Stimulated activated CD8-positive, alpha-beta memory T cell treated with anti-CD3 and anti-CD28 coated beads, Interleukin-7, amount 100 ng/mL, for 1 hour (primary cell): Measurements from ENCODE around the gene MPI.
A peak's percentile ranks its signal among the peaks of the same experiment; 100 is the strongest.
"Not testable (repeated sequence)": the region's sequence is repeated elsewhere in the genome, so short reads cannot be mapped to it uniquely, and the experiment has no call there.

ENCODE experiments used
- DNase-seq, 2 donors: peaks; one replicate each; pipeline ENCODE4 v3.0.0-alpha.2; 2020; ENCODE audit warnings: low read depth in 2 of 2

The MPI gene

DNA sequence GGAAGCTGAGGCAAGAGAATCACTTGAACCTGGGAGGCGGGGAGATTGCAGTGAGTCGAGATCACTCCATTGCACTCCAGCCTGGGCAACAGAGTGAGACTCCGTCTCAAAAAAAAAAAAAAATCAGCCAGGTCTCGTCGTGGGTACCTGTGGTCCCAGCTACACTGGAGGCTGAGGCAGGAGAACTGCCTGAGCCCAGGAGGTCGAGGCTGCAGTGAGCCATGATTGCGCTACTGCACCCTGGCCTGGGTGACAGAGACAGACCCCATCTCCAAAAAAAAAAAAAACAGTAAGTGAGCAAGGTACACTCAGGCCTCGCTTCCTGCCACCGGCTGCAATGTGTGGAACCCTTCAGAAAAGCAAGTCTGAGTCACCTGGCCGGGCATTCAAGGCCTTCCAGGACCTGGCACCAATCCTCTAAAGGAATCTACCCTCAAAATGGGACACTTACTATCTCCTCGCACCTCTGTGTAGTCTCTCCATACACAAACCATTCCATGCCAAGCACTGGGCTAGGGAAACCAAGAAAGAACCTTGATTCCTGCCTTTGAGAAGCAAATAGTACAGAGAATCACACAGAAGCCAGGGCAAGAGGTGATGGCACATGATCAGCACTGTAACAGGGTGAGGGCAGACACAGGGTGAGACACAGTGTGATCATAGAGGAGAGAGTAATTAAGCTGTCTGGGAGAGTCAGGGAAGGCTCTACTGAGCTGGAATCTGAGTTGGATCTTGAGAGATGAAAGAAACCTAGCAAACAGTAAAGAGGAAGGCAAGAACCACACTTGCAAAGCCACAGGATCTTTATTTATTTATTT, 26.4 kb upstream of the MPI start:
- DNase-seq: no peak

DNA sequence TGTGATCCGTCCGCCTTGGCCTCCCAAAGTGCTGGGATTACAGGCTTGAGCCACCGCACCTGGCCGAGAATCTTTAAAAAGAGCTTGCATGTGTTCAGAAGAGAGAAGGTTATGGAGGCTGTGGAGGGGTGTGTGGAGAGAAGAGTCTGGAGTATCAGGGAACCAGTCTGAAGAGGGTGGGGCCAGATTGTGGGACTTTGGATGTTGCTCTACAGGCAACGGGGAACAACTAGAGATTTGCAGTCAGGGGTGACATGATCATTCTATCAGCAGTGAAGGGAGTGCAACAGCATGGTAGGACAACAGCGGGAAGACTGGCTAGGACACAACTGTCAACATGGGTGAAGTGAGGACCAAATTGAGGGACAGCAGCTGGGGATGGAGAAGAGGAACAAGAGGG, 25.5 kb upstream of the MPI start:
- no peak for DNase-seq

DNA sequence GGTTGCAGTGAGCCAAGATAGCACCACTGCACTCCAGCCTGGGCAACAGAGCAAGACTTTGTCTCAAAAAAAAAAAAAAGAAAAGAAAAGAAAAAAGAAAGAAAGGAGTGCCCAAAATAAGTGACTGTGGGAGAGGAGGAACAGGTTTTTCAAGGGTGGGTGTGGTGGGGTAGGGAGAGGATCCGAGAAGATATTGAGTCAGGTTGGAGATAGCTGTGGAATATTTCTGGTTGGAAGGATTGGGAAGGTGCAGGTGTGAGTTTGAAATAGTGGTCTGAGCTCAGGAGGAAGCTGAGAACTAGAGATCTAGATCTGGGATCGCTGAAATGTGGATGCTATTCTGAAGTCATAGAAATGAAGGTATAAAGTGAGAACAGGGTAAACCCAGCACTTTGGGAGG, 24.5 kb upstream of the MPI start:
- DNase-seq: no peak

DNA sequence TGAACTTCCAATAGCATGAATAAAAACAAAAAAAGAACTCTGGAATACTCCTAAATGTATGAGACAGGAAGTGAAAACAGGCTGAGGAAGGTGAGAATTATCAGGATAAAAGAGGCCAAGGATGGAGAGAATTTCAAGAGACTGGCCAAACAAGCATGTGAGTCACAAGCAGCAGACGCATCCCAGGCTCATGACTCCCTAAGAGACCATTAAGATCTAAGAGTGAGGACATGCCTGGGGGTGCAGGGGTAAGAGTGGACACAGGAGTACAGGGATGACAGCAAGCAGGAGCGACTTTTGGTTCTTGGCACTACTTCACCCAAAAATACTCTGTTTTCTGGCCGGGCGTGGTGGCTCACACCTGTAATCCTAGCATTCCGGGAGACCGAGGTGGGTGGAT, 23.8 kb upstream of the MPI start:
- no peak for DNase-seq

DNA sequence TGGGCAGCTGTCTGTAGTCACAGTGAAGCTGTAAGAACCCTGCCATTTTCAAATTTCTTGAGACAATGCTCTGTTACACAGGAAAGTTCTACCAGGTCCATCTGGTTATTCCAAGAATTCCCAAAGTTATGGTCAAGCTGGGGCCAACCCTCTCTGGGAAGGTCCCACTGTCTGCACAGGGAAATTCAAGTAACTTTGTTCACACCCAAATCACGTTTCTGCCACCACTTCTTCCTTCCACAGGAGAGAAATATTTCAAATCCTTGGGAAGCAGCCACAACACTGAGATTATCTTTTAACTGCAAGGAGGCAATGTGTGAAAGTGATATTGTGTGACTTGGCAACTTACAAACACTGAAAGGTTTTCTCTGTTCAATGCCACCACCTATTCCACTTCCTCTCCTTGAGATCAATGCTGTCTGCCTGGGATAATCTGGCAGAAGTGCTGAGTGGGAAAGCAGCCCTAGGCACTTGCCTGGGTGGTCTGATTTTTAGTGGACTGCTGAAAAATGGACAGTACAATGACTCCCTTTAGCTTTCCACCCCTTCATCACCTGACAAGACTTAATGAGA, 22.3 kb upstream of the MPI start:
- no peak for DNase-seq

DNA sequence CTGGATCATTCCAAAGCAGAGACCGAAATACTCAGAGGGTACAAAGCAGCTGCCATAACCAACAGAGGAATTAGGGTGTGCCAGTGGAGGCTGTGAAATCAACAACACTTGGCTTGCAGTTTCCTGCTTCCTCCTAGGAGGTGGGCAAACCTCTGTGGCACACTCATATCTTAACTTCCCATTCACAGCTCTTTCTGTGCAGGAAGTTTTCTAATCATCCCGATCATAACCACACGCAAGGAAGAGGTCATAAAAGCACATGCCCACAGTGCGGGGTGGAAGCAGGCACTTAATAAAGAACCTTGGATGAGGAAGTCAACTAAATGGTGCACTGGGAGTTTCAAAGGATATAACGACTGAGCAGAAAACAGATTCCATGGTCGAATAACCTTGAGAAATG, 21.8 kb upstream of the MPI start:
- no peak for DNase-seq

DNA sequence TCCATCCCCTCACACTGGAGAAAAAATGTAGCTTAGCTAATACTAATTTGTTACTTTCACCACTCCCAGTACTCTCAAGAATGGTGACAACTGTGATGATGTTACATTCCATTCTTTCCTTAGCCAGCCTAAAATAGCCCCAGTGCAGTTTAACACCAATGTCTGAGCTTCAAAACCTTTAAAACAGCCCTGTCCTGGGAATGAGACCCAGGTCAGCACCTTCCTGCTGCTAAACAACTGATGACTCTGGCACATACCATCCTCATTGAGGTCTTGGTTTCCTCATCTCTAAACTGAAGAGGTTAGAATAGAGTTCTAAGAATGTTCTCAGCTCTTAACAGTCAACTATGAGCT, 20.5 kb upstream of the MPI start:
- DNase-seq: no peak

DNA sequence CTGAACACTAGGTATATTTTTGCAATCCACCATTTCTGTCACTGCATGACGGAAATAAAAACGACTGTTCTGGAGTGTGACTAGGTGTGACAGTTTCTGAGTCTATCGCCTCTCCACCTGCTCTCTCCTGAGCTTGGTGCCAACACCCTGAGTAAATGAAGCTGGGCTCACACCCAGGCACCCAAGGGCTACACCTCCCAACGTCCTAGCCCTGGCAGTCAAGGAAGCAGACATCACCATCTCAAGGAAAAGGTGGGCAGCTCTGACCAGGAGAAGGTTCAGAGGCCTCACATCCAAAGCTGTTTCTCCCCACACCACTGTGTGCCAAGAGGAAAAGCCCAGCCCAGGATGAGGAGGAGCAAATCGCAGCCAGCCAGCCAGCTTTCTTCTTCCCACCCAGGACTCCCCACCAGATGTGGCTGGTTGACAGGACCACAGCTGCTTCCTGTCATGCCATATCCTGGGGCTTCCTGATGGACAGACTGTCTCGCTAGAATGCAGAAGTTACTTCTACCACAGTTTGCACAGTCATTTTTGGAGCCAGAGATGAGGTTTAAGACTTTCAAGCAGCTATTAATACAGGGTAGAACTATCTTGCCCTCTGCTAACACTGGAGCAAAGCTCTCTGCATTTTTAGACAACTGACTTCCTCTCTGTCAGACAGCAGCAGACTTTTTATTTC, 20.0 kb upstream of the MPI start:
- DNase-seq: no peak

DNA sequence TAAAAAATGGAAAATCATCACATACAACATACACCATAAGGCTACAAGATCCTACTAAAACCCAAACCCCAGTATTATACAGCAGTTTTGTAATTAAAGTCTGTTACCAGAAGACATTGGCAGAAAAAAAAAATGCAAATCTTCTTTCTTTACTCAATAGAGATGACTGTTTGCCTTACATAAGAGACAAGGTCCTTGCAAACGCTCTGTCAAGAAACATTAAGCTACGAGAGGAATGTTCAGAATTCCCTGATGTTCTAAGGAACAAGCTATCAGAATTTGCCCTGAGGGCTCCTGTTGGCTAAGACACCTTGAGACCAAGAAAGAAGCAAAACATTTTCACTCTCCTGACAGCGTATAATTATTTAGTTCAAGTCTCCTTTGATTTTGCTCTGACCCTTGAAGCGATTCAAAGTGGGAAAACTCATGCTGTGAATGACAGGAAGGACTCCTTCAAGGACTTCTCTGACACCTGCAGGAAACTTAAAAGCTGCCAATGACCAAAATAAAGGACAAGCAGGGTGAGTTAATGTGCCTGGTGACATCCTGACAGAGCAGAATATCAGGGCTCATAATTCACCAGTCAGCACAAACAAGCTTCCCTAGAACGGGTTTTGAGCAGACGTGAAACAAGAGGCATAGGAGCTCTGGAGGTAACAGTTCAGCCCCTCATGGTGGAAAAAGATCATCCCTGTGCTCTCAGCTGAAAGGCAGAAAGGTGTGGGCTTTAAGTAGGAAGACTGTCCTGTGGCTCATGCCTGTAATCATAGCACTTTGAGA, 19.2 kb upstream of the MPI start:
- no peak for DNase-seq

DNA sequence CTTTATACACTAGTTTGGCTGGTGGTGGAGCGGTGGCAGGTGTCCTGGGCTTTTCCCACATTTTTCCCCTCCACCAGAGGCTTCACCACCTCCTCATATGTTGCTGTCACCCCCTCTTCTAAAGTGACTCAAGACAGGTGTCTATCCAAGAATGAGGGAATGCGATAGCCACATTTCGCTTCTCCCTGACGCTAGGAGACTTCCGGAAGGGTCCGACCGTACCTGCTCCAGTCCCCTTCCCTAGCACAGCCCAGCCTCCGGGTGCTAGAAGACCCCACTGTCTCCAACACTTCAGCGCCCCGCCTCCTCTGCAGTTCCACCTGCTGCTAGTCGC, 17.2 kb upstream of the MPI start:
- DNase-seq: no peak

DNA sequence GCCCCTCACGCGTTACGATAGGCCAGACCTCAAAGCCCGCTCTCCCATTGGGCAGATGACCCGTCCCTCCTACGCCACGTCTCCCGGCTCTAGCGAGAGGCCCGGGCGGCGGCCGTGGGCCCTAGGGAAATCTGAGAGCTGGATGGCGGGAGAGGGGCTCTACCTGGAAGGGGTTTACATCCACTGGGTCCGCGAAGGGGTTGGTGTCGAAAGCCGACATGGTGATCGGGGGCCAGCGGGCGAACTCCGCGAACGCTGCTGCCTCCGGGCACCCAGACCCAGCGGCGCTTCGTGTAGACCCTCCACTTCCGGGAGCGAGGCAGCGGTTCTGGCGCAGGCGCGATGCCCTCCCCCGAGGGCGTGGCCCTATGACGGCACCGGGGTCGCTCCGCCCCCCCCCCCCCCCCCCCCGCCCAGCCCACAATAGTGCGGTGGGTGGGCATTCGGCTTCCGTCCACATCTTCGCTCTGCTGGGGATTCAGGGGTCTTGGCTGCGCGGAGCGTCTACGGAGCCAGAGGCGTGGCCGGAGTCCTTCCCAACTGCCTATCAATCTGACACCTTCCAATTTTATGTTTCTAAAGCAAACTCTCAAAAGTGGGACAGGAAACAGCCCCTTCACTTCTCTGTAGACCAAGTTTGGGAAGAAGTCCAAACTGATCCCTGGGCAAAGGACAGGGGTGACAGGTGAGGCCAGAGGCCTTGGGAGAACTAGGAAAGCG, 16.6 kb upstream of the MPI start, which contains the start of gene SCAMP2:
Gene SCAMP2, minus strand, starts transcription at position 330 of the 720 bp plus-strand sequence. Its CDS starts 110 bp downstream, at position 220.
- peak; percentile 76 to 78 for DNase-seq

DNA sequence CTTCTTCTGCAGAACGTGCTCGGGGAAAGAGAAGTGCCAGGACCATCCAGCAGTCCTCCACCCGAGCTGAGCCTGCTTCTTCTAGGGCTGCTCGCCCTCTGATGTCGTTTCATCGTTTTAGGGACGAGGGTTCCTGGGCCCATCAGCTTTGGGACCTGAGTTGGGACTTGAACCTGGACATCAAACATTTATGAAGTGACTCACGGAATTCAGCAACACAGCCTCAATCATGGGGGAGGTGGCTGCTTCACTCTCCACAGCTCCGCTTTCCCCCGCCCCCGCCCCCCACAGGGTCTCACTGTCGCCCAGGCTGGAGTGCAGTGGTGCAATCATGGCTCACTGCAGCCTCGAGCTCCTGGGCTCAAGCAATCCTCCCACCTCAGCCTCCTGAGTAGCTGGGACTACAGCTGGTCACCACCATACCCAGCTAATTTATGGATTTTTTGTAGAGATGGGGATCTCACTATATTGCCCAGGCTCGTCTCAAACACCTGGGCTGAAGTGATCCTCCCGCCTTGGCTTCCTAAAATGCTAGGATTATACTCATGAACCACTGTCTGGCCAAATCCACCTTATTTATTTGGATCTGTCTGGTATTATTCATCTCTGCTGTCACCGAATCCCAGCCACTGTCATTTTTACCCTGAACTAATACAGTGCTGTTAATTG, 16.0 kb upstream of the MPI start:
- no peak for DNase-seq

DNA sequence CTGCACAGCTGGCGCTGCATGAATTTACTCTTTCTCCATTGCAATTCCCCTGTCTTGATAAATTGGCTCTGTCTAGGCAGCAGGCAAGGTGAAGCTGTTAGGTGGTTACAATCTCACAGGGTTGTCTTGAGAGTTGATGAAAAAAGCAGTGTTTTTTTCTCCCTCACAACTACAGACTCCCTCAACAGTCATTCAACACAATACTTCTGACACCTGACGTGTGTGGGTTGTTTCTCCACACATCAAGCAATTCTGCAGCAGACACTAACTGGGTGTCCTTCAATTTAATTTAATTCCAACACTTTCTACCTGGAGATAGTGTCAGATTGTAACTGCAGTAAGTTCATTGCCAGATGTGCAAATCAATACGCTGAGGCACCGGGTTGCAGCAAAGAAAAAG, 11.6 kb upstream of the MPI start:
- no peak for DNase-seq

DNA sequence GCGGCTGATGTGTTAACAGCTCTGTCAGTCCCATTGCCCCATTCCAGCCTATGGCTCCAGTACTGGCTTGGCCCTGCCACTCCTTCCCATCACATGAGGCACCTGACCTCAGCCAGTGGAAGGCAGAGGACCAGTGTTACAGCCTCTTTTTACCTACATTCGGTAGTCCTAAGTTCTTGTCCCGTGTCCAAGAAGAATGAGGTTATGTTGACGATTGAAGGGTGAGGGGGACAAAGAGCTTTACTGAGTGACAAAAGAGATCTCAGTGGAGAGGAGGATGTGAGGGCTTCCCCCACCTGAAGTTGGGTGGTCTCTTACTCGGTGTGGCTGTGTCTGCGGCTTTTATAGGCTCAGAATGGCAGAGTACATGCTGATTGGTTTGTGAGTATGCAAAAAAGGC, 7.3 kb upstream of the MPI start:
- no peak for DNase-seq

DNA sequence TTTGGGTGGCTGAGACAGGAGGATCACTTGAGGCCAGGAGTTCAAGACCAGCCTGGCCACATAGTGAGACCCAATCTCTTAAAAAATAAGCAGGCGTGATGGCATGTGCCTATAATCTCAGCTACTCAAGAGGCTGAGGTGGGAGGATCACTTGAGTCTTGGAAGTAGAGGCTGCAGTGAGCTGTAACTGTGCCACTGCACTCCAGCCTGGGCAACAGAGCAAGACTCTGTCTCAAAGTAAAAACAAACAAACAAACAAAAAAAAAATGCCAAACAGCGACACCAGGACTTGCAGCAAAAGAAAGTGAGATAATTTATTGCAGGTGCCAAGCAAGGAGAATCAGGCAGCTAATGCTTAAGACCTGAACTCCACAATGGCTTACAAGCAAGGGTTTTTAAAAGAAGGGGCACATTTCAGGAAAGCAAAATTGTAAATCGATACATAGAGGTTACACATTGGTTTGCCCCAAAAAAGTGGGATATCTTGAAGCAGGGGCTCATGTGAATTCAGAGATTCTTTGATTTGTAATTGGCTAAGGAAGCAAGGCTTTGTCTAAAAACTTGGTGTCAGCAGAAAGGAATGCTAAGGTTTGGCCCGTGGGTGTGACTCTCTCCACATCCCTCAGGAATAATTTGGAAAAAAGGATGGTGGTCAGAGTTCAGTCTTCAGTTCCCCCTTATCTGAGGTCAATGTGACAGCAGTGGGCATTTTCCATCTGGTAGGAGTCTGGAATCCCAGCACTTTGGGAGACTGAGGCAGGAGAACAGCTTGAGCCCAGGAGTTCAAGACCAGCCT, 5.2 kb upstream of the MPI start:
- no peak for DNase-seq

DNA sequence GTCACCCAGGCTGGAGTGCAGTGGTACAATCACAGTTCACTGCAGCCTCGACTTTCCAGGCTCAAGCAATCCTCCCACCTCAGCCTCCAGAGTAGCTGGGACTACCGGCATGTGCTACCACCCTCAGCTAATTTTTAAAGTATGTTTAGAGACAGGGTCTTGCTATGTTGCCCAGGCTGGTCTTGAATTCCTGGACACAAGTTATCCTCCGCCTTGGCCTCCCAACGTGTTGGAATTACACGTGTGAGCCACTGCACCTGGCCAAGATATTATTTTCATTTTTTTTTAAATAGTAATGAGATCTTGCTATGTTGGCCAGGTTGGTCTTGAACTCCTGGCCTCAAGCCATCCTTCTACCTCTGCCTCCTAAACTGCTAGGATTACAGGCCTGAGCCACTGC, 4.4 kb upstream of the MPI start:
- DNase-seq: no peak

DNA sequence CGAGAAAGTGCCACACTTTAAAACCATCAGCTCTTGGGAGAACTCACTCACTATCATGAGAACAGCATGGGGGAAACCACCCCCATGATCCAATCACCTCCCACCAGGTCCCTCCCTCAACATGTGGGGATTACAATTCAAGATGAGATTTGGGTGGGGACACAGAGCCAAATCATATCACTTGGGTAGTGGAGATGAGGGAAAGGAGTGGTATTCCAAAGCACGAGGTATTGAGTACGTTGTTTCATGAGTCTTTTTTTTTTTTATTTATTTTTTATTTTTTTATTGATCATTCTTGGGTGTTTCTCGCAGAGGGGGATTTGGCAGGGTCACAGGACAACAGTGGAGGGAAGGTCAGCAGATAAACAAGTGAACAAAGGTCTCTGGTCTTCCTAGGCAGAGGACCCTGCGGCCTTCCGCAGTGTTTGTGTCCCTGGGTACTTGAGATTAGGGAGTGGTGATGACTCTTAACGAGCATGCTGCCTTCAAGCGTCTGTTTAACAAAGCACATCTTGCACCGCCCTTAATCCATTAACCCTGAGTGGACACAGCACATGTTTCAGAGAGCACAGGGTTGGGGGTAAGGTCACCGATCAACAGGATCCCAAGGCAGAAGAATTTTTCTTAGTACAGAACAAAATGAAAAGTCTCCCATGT, 2.2 kb upstream of the MPI start:
- not testable (repeated sequence) for DNase-seq

DNA sequence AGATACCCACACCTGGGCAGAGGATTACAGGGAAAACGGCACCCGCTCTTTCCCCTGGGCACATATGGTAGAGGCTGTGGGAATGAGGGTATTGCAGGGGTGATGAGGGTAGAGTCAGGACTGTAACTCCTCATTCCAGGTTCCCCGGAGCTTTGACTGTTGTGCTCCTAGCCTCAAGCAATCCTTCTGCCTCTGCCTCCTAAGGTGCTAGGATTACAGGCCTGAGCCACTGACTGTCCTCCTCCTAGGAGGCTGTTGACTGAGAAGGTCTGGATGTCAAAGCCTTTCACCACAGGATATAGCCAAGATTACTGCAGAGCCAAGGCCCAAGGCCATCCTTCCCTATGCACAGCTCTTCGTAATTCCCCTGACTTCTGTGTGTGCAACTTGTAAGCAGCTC, 1.1 kb upstream of the MPI start:
- no peak for DNase-seq

DNA sequence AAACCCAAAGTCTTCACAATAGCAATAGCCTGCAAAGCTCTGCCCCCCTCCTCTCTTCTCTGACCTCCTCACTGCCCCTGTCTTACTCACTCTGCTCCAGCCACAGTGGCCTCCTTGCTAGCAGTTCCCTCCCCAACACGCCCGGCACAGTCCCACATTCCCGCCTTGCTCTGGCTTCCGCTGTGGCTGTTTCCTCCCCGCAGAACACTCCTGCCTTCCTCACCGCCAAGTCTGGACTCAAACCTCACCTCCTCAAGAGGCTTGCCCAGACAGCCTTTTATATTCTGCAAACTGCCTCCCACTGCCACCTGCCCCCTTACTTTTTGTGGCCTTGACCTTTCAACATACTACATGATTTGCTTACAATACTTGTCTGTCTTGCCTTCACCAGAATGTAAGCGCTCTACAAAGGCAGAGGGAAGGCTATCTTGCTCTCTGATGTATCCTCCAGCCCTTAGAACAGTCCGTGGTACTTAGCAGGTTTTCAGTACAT, 406 bp upstream of the MPI start:
- no peak for DNase-seq

DNA sequence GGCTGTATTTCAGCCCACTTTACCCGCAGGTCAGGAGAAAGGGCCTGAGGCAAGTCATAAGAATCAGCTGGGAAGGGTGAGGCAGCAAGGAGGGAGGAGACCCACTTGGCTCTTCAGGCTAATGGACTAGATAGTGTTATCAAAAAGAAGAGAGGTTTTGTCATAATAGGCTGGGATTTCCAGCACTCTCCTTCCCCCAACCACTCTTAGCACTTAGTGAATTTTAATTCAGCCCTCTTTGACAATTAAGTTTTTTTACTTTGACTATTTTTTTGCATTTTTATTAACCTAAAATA, 771 bp downstream of the MPI start:
- no peak for DNase-seq
